H9 (cell line): Measurements from ENCODE around the gene TNK2. TPM values are rescaled to one million over a fixed set of nuclear protein-coding genes. Genes with fewer than 3 reads are reported as not detected.

Experiments
- DNase-seq: peaks from one replicate; pipeline ENCODE4 v3.0.0-alpha.2; 2017
- H2AFZ ChIP-seq: one replicate; pipeline ENCODE4 v1.6.1; 2013; ENCODE audit warnings: mild to moderate bottlenecking, low read length, control low read depth, moderate library complexity
- H2AK5ac ChIP-seq: 2 replicates; pipeline ENCODE4 v1.6.1; 2013; ENCODE audit warnings: low read length, control low read depth, mixed read lengths; ENCODE audit not compliant: insufficient read length
- H2BK120ac ChIP-seq: one replicate; pipeline ENCODE4 v1.6.1; 2013; ENCODE audit warnings: low read depth, mild to moderate bottlenecking, low read length, control low read depth, inconsistent platforms; ENCODE audit not compliant: poor library complexity, severe bottlenecking
- H2BK12ac ChIP-seq: 2 replicates; pipeline ENCODE4 v1.6.1; 2013; ENCODE audit warnings: low read length, control low read depth, mixed read lengths, low read depth; ENCODE audit not compliant: insufficient read length
- H2BK15ac ChIP-seq: 2 replicates; pipeline ENCODE4 v1.6.1; 2013; ENCODE audit warnings: low read depth, low read length, control low read depth
- H2BK20ac ChIP-seq: one replicate; pipeline ENCODE4 v1.6.1; 2013; ENCODE audit warnings: low read depth, mild to moderate bottlenecking, low read length, control low read depth, inconsistent platforms; ENCODE audit not compliant: poor library complexity, severe bottlenecking
- H2BK5ac ChIP-seq: 2 replicates; pipeline ENCODE4 v1.6.1; 2013; ENCODE audit warnings: low read length, control low read depth, mixed read lengths; ENCODE audit not compliant: insufficient read length
- H3K14ac ChIP-seq: 2 replicates; pipeline ENCODE4 v1.6.1; 2013; ENCODE audit warnings: low read length, control low read depth; ENCODE audit not compliant: insufficient read depth
- H3K18ac ChIP-seq: 2 replicates; pipeline ENCODE4 v1.6.1; 2013; ENCODE audit warnings: low read depth, mild to moderate bottlenecking, mixed read lengths, low read length, control low read depth; ENCODE audit not compliant: insufficient read length
- H3K23ac ChIP-seq: 2 replicates; pipeline ENCODE4 v1.6.1; 2013; ENCODE audit warnings: low read length, control low read depth, mixed read lengths, low read depth; ENCODE audit not compliant: insufficient read length
- H3K23me2 ChIP-seq: 2 replicates; pipeline ENCODE4 v1.6.1; 2013; ENCODE audit warnings: low read depth, mild to moderate bottlenecking, mixed read lengths, low read length, control low read depth; ENCODE audit not compliant: insufficient read length, poor library complexity, severe bottlenecking
- H3K27ac ChIP-seq: 2 replicates; pipeline ENCODE4 v1.5.1; 2013; ENCODE audit warnings: low read length, control low read depth, mixed read lengths, low read depth; ENCODE audit not compliant: insufficient read length
- H3K27me3 ChIP-seq: 2 replicates; pipeline ENCODE4 v1.6.1; 2013; ENCODE audit warnings: low read length, control low read depth, inconsistent platforms; ENCODE audit not compliant: insufficient read depth
- H3K4ac ChIP-seq: 2 replicates; pipeline ENCODE4 v1.6.1; 2013; ENCODE audit warnings: low read depth, mild to moderate bottlenecking, control low read depth, inconsistent platforms, low read length, moderate library complexity
- H3K4me1 ChIP-seq: 2 replicates; pipeline ENCODE4 v1.6.1; 2013; ENCODE audit warnings: low read length, control low read depth, inconsistent platforms; ENCODE audit not compliant: insufficient read depth
- H3K4me2 ChIP-seq: 2 replicates; pipeline ENCODE4 v1.6.1; 2013; ENCODE audit warnings: low read length, control low read depth, mixed read lengths; ENCODE audit not compliant: insufficient read length, insufficient read depth
- H3K56ac ChIP-seq: 2 replicates; pipeline ENCODE4 v1.6.1; 2013; ENCODE audit warnings: low read depth, mild to moderate bottlenecking, mixed read lengths, low read length, control low read depth; ENCODE audit not compliant: insufficient read length
- H3K79me1 ChIP-seq: 2 replicates; pipeline ENCODE4 v1.6.1; 2013; ENCODE audit warnings: low read depth, mild to moderate bottlenecking, moderate library complexity, low read length, control low read depth, inconsistent platforms; ENCODE audit not compliant: insufficient read depth, poor library complexity, severe bottlenecking
- H3K79me2 ChIP-seq: 2 replicates; pipeline ENCODE4 v1.6.1; 2013; ENCODE audit warnings: low read length, control low read depth, inconsistent platforms; ENCODE audit not compliant: insufficient read depth
- H3K9ac ChIP-seq: 2 replicates; pipeline ENCODE4 v1.6.1; 2013; ENCODE audit warnings: low read length, control low read depth, mixed read lengths; ENCODE audit not compliant: insufficient read length; ENCODE audit errors: extremely low read depth
- H3K9me3 ChIP-seq: one replicate; pipeline ENCODE4 v1.6.1; 2013; ENCODE audit warnings: low read depth, low read length, inconsistent platforms; ENCODE audit not compliant: control insufficient read depth
- H3T11ph ChIP-seq: one replicate; pipeline ENCODE4 v1.6.1; 2013; ENCODE audit warnings: mild to moderate bottlenecking, low read length, control low read depth, inconsistent platforms
- H4K20me1 ChIP-seq: one replicate; pipeline ENCODE4 v1.6.1; 2013; ENCODE audit not compliant: control insufficient read depth, insufficient read length, insufficient read depth
- H4K5ac ChIP-seq: 2 replicates; pipeline ENCODE4 v1.6.1; 2013; ENCODE audit warnings: low read depth, mild to moderate bottlenecking, mixed read lengths, low read length, control low read depth; ENCODE audit not compliant: insufficient read length
- H4K8ac ChIP-seq: replicated peaks from 2 replicates; pipeline ENCODE4 v1.6.1; 2013; ENCODE audit warnings: low read length, control low read depth, mixed read lengths, low read depth; ENCODE audit not compliant: insufficient read length
- H4K91ac ChIP-seq: 2 replicates; pipeline ENCODE4 v1.6.1; 2013; ENCODE audit warnings: low read depth, mild to moderate bottlenecking, moderate library complexity, mixed read lengths, low read length, control low read depth; ENCODE audit not compliant: insufficient read length
- H3K27ac Mint-ChIP-seq, 3 experiments: 2 replicates in 2 of 3; 3 replicates in 1 of 3; pipeline ENCODE4 v1.8.0; 2020 to 2021; ENCODE audit warnings: mixed read lengths in 3 of 3, mild to moderate bottlenecking in 1 of 3, moderate library complexity in 1 of 3
- H3K27me3 Mint-ChIP-seq: 2 replicates; pipeline ENCODE4 v1.8.0; 2021; ENCODE audit warnings: low read depth, mild to moderate bottlenecking, moderate library complexity, mixed read lengths
- H3K36me3 Mint-ChIP-seq, 3 experiments: 2 replicates in 2 of 3; 3 replicates in 1 of 3; pipeline ENCODE4 v1.8.0; 2020 to 2021; ENCODE audit warnings: low read depth in 3 of 3, mixed read lengths in 3 of 3; ENCODE audit not compliant: insufficient read depth in 1 of 3
- H3K4me1 Mint-ChIP-seq, 2 experiments: 2 replicates each; pipeline ENCODE4 v1.8.0; 2020; ENCODE audit warnings: mixed read lengths in 2 of 2
- H3K4me3 Mint-ChIP-seq, 2 experiments: 2 replicates in 1 of 2; 3 replicates in 1 of 2; pipeline ENCODE4 v1.8.0; 2020 to 2021; ENCODE audit warnings: mild to moderate bottlenecking in 2 of 2, mixed read lengths in 2 of 2, moderate library complexity in 1 of 2
- H3K9me3 Mint-ChIP-seq, 2 experiments: 2 replicates in 1 of 2; 3 replicates in 1 of 2; pipeline ENCODE4 v1.8.0; 2020; ENCODE audit warnings: mild to moderate bottlenecking in 2 of 2, mixed read lengths in 2 of 2, moderate library complexity in 1 of 2
- WGBS: extraction: QIAGEN DNeasy Blood & Tissue Kit; methylation state at CpG from one replicate; pipeline ENCODE4 v1.1.7; 2013; ENCODE audit warnings: missing lambda C conversion rate, low lambda C conversion rate, mixed read lengths; ENCODE audit not compliant: insufficient read length; ENCODE audit errors: extremely low coverage; 5-methylcytosine and 5-hydroxymethylcytosine counted together
- total RNA-seq: library from RNA; stranded (reverse); gene quantifications from 2 replicates; pipeline ENCODE4 v1.2.1, GENCODE V29; 2021
- TF ChIP-seq, protein P1 (sequence below): fragments of 200-600 bp; sonication (generic); conservative IDR thresholded peaks from 3 replicates; pipeline ENCODE4 v1.8.0; 2021; ENCODE audit warnings: antibody characterized with exemption, mild to moderate bottlenecking

The TNK2 gene
- total RNA-seq, 1 experiment from 2014 or later = 34.5 TPM

DNA sequence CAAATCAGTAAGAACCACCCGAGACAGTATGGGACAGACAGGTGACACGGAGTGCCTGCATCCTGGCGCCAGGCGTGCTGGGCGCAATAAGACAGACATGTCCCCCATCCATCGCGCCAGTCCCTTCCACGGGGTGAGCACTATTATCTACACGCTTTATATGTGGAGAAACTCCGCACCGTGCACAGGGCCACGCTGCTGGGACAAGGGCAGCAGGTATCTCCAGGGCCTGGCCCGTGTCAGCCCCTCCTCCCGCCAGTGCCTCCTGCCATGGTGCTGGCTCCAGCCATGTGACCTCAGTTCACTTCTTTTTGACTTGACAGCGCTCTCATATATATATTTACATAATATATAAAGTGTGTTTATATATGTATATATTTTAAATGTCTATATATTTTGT lies 42.6 kb downstream of the TNK2 start:
- H3K79me1 ChIP-seq = no peaks in the 10 kb centered on the region
- no peak overlapping the region for H4K91ac ChIP-seq
- H4K8ac ChIP-seq = no peak overlapping the region
- H3K4me2 ChIP-seq = no peak overlapping the region
- H3K27me3 ChIP-seq = no peaks in the 10 kb centered on the region
- no peak overlapping the region for H3K18ac ChIP-seq
- H3K27ac Mint-ChIP-seq = no peak overlapping the region
- DNase-seq = no peak
- H3K4ac ChIP-seq = no peak overlapping the region
- H3K23me2 ChIP-seq = no peaks in the 10 kb centered on the region
- H2BK20ac ChIP-seq = no peak overlapping the region
- H3K36me3 Mint-ChIP-seq = peaks cover 0 to 17% (median 9%) of the 10 kb centered on the region in 3 experiments
- H3K79me2 ChIP-seq = no peaks in the 10 kb centered on the region
- no peak overlapping the region for H2BK15ac ChIP-seq
- H3K27ac ChIP-seq = no peak overlapping the region
- no peaks in the 10 kb centered on the region for H3K9me3 ChIP-seq
- no peak overlapping the region for H2BK12ac ChIP-seq
- no peaks in the 10 kb centered on the region for H3K4me1 ChIP-seq
- no peak overlapping the region for H4K5ac ChIP-seq
- no peaks in the 10 kb centered on the region; the same call in 1 of the 2 replicates for H3K27me3 Mint-ChIP-seq
- no peak overlapping the region for H2BK120ac ChIP-seq
- no peak overlapping the region for H3K56ac ChIP-seq
- H3K9ac ChIP-seq = no peak overlapping the region
- no peak overlapping the region for H3K4me3 Mint-ChIP-seq
- H2AFZ ChIP-seq = no peak overlapping the region
- TF ChIP-seq, protein P1, sequence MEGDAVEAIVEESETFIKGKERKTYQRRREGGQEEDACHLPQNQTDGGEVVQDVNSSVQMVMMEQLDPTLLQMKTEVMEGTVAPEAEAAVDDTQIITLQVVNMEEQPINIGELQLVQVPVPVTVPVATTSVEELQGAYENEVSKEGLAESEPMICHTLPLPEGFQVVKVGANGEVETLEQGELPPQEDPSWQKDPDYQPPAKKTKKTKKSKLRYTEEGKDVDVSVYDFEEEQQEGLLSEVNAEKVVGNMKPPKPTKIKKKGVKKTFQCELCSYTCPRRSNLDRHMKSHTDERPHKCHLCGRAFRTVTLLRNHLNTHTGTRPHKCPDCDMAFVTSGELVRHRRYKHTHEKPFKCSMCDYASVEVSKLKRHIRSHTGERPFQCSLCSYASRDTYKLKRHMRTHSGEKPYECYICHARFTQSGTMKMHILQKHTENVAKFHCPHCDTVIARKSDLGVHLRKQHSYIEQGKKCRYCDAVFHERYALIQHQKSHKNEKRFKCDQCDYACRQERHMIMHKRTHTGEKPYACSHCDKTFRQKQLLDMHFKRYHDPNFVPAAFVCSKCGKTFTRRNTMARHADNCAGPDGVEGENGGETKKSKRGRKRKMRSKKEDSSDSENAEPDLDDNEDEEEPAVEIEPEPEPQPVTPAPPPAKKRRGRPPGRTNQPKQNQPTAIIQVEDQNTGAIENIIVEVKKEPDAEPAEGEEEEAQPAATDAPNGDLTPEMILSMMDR = no peak
- no CpG with 5 or more reads among the region's 15 CpGs for WGBS
- no peak overlapping the region for H2AK5ac ChIP-seq
- H3K23ac ChIP-seq = no peak overlapping the region
- peaks cover 0 to 9% of the 10 kb centered on the region in 2 experiments; a peak in 3 of 4 replicates for H3K4me1 Mint-ChIP-seq
- no peak overlapping the region for H3T11ph ChIP-seq
- no peak overlapping the region; the same call in 1 of the 2 replicates for H3K14ac ChIP-seq
- H4K20me1 ChIP-seq = peaks cover 2% of the 10 kb centered on the region
- H2BK5ac ChIP-seq = no peak overlapping the region
- no peaks in the 10 kb centered on the region for H3K9me3 Mint-ChIP-seq
